Muscle layer of duodenum (tissue), 2 donors: ENCODE measurements around the gene DEAF1.

Experiments
- H3K27ac ChIP-seq: one replicate; pipeline ENCODE4 v1.7.0; 2013; ENCODE audit warnings: mild to moderate bottlenecking, low read length
- H3K27me3 ChIP-seq: one replicate; pipeline ENCODE4 v1.7.0; 2013; ENCODE audit warnings: low read depth, mild to moderate bottlenecking, control low read depth, low read length
- H3K36me3 ChIP-seq, 2 donors: one replicate each; pipeline ENCODE4 v1.7.0; 2013; ENCODE audit warnings: low read length in 2 of 2, control low read depth in 1 of 2, mild to moderate bottlenecking in 1 of 2; ENCODE audit not compliant: insufficient read depth in 2 of 2, control insufficient read depth in 1 of 2
- H3K4me1 ChIP-seq, 2 donors: one replicate each; pipeline ENCODE4 v1.7.0; 2013; ENCODE audit warnings: low read length in 2 of 2, mild to moderate bottlenecking in 2 of 2, control low read depth in 1 of 2, moderate library complexity in 1 of 2; ENCODE audit not compliant: insufficient read depth in 2 of 2, control insufficient read depth in 1 of 2
- H3K4me3 ChIP-seq, 2 donors: one replicate each; pipeline ENCODE4 v1.7.0; 2013; ENCODE audit warnings: low read length in 2 of 2, low read depth in 1 of 2, mild to moderate bottlenecking in 1 of 2
- H3K9me3 ChIP-seq, 2 donors: one replicate each; pipeline ENCODE4 v1.7.0; 2013; ENCODE audit warnings: low read length in 2 of 2, control low read depth in 1 of 2, mild to moderate bottlenecking in 1 of 2; ENCODE audit not compliant: control insufficient read depth in 1 of 2
- donor health status: healthy.

DEAF1 gene

GRCh38 chr11:727281-727701 lies 32.3 kb upstream of the DEAF1 start:
- Histone ChIP-seq H3K36me3 (no peaks in the 10 kb centered on the region), H3K27me3 (peaks cover under 1% of the 10 kb centered on the region), H3K9me3 (no peaks in the 10 kb centered on the region), H3K27ac (peak overlapping the region; percentile 31), H3K4me1 (peaks cover 0 to 42% of the 10 kb centered on the region in 2 donors), H3K4me3 (no peak overlapping the region)

GRCh38 chr11:726278-727220 lies 31.5 kb upstream of the DEAF1 start:
- Histone ChIP-seq H3K9me3 (no peaks in the 10 kb centered on the region), H3K27ac (no peak overlapping the region), H3K27me3 (peaks cover 7% of the 10 kb centered on the region), H3K36me3 (no peaks in the 10 kb centered on the region), H3K4me3 (peak overlapping the region in 1 of 2 donors; percentile 35), H3K4me1 (peaks cover 0 to 50% of the 10 kb centered on the region in 2 donors)

GRCh38 chr11:725624-726202 lies 30.7 kb upstream of the DEAF1 start:
- Histone ChIP-seq H3K4me1 (peaks cover 0 to 58% of the 10 kb centered on the region in 2 donors), H3K9me3 (no peaks in the 10 kb centered on the region), H3K27me3 (peaks cover 11% of the 10 kb centered on the region), H3K36me3 (no peaks in the 10 kb centered on the region), H3K27ac (no peak overlapping the region), H3K4me3 (peak overlapping the region in 1 of 2 donors; percentile 35)

- H3K27ac ChIP-seq, result no peak overlapping the region
- H3K4me1 ChIP-seq, result peaks cover 0 to 60% of the 10 kb centered on the region in 2 donors
- H3K36me3 ChIP-seq, result no peaks in the 10 kb centered on the region
- no peaks in the 10 kb centered on the region for H3K9me3 ChIP-seq
- H3K4me3 ChIP-seq, result no peak overlapping the region
- peaks cover 11% of the 10 kb centered on the region for H3K27me3 ChIP-seq
Measured at GRCh38 chr11:724778-725386, 29.9 kb upstream of the DEAF1 start.

- H3K36me3 ChIP-seq, result no peaks in the 10 kb centered on the region
- peaks cover 11% of the 10 kb centered on the region for H3K27me3 ChIP-seq
- no peaks in the 10 kb centered on the region for H3K9me3 ChIP-seq
- peaks cover 0 to 58% of the 10 kb centered on the region in 2 donors for H3K4me1 ChIP-seq
- no peak overlapping the region for H3K4me3 ChIP-seq
- no peak overlapping the region for H3K27ac ChIP-seq
Measured at GRCh38 chr11:724049-724777, 29.2 kb upstream of the DEAF1 start.

DNA sequence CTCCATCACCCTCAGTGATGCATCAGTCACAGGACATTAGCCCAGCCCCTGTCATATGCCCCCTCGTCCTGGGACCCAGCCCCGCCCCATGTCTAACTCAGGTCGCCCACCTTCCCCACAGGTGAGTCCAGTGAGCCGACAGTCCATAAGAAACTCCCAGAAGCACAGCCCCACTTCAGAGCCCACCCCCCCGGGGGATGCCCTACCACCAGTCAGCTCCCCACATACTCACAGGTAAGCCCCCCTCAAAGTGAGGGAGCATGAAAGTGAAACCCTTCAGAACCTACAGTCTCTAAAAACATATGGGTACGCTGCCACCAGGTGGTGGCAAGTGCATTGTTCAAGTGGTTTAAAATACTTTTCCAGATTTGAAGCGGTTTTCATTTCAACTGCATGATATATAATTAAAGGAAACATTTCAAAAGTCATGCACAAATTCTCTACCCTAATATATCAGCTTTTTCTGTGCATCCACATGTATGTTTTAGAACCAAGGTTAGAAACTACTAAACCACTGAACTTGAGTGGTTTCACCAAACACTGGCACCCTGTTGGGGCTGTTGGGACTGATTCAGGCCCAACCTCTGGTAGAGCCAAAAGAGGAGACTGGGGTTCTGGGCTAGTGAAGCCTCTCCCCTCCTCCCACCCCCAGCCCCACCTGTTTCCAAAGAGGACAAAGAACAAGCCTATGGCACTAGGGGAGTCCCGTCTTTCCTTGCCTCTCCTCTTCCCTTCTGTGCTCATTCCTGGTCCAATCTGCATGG lies 28.3 kb upstream of the DEAF1 start:
- Histone ChIP-seq H3K27me3 (peaks cover 11% of the 10 kb centered on the region), H3K36me3 (no peaks in the 10 kb centered on the region), H3K4me3 (no peak overlapping the region), H3K9me3 (no peaks in the 10 kb centered on the region), H3K4me1 (peaks cover 0 to 49% of the 10 kb centered on the region in 2 donors), H3K27ac (no peak overlapping the region)

DNA sequence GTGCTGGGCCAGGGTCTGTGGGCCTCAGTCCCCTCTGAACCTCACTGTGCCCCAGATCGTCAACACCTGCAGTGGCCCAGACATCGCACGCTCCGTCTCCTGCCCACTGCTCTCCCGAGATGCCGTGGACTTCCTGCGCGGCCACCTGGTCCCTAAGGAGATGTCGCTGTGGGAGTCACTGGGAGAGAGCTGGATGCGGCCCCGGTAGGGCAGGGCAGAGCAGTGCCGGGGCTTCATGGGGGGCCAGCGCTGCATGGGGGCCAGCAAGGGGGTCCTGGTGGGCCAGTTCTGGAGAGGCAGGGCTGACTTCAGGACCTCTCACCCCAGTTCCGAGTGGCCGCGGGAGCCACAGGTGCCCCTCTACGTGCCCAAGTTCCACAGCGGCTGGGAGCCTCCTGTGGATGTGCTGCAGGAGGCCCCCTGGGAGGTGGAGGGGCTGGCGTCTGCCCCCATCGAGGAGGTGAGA lies 27.4 kb upstream of the DEAF1 start:
- H3K27ac ChIP-seq, result no peak overlapping the region
- peaks cover 11% of the 10 kb centered on the region for H3K27me3 ChIP-seq
- H3K4me1 ChIP-seq, result peaks cover 0 to 40% of the 10 kb centered on the region in 2 donors
- no peaks in the 10 kb centered on the region for H3K36me3 ChIP-seq
- H3K9me3 ChIP-seq, result no peaks in the 10 kb centered on the region
- no peak overlapping the region for H3K4me3 ChIP-seq

GRCh38 chr11:721741-722345 lies 26.8 kb upstream of the DEAF1 start:
- Histone ChIP-seq H3K27ac (no peak overlapping the region), H3K36me3 (no peaks in the 10 kb centered on the region), H3K27me3 (peaks cover 11% of the 10 kb centered on the region), H3K4me3 (no peak overlapping the region), H3K4me1 (peaks cover 0 to 37% of the 10 kb centered on the region in 2 donors), H3K9me3 (no peaks in the 10 kb centered on the region)

DNA sequence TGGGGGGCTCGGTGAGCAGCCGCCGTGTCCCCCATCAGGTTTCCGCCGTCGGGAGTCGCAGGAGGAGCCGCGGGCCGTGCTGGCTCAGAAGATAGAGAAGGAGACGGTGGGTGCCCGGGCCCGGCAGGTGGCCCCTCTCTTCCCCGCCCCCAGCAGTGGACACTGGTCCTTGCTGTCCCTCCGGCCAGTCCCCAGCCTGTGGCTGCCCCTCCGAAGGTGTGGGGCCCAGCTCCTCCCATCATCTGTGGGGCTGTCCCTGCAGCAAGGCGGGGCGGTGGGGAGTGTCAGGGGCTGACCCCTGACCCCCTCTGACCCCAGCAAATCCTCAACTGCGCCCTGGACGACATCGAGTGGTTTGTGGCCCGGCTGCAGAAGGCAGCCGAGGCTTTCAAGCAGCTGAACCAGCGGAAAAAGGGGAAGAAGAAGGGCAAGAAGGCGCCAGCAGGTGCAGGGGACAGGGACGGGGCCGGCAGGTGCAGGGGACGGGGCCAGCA lies 26.3 kb upstream of the DEAF1 start:
- no peaks in the 10 kb centered on the region for H3K9me3 ChIP-seq
- H3K36me3 ChIP-seq, result no peaks in the 10 kb centered on the region
- H3K4me3 ChIP-seq, result peak overlapping the region in 1 of 2 donors; percentile 40
- peaks cover 0 to 31% of the 10 kb centered on the region in 2 donors for H3K4me1 ChIP-seq
- H3K27me3 ChIP-seq, result peaks cover 11% of the 10 kb centered on the region
- no peak overlapping the region for H3K27ac ChIP-seq

GRCh38 chr11:720642-721246 lies 25.7 kb upstream of the DEAF1 start:
- Histone ChIP-seq H3K27me3 (peaks cover 11% of the 10 kb centered on the region), H3K36me3 (no peaks in the 10 kb centered on the region), H3K27ac (no peak overlapping the region), H3K9me3 (no peaks in the 10 kb centered on the region), H3K4me3 (peak overlapping the region in 1 of 2 donors; percentile 40), H3K4me1 (peaks cover 0 to 26% of the 10 kb centered on the region in 2 donors)
